Urinary bladder (tissue), 4 donors: ENCODE results near the gene AFF3. TPM values are rescaled to one million over a fixed set of nuclear protein-coding genes. Genes with fewer than 3 reads are reported as not detected.
"Not testable (repeated sequence)": the region's sequence is repeated elsewhere in the genome, so short reads cannot be mapped to it uniquely, and the experiment has no call there.

ENCODE experiments used
- DNase-seq: peaks from one replicate; pipeline ENCODE4 v3.0.0-alpha.2; 2015; ENCODE audit errors: extremely low spot score
- H3K27ac ChIP-seq: one replicate; pipeline ENCODE4 v1.5.1; 2013; ENCODE audit warnings: low read depth, mild to moderate bottlenecking, moderate library complexity
- H3K36me3 ChIP-seq: one replicate; pipeline ENCODE4 v1.6.1; 2013; ENCODE audit warnings: mild to moderate bottlenecking, moderate library complexity; ENCODE audit not compliant: insufficient read depth
- H3K4me1 ChIP-seq: one replicate; pipeline ENCODE4 v1.6.1; 2013; ENCODE audit warnings: mild to moderate bottlenecking, moderate library complexity; ENCODE audit not compliant: insufficient read depth
- H3K4me3 ChIP-seq: one replicate; pipeline ENCODE4 v1.5.1; 2013; ENCODE audit warnings: low read depth, low read length
- WGBS: extraction: QIAGEN DNeasy Blood & Tissue Kit; methylation state at CpG from one replicate; pipeline ENCODE4 v1.1.7; 2013; 5-methylcytosine and 5-hydroxymethylcytosine counted together
- polyA plus RNA-seq: library from polyadenylated mRNA; stranded (reverse); fragments of 200-250 nt; gene quantifications from one replicate; pipeline ENCODE4 v1.2.3, GENCODE V29; 2013
- total RNA-seq: library from RNA; depleted of rRNA; stranded (reverse); fragments of >200 nt; gene quantifications from one replicate; pipeline ENCODE4 v1.2.3, GENCODE V29; 2014
- donor health status: healthy with polysubstance abuse.
- donor health status: healthy.

The AFF3 gene
- total and polyA plus RNA-seq, 2 donors, result 15.1 to 43.5 TPM

DNA sequence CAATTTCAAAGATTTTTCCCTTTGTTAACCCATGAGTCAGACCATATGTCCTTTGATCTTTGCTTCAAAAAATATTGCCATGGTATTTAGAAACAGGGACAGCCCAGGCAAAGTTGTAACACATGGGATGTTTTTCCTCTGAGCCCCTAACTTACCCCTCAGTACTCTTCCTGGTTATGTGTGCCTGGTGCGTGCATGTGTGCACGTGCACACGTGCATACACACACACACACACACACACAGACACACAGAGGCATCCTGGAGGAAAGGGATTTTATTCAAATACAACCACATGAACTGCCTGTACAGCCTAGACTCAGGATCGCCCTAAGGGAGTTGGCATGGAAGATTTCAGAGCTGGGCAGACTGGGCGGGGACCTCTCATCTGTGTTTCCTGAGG is 5.1 kb downstream of the AFF3 start:
- 89% methylated on average over 5 of the region's 5 CpGs for WGBS
- no peaks in the 10 kb centered on the region for H3K36me3 ChIP-seq
- H3K4me3 ChIP-seq, result no peak overlapping the region
- no peak overlapping the region for H3K27ac ChIP-seq
- H3K4me1 ChIP-seq, result no peaks in the 10 kb centered on the region
- no peak for DNase-seq

DNA sequence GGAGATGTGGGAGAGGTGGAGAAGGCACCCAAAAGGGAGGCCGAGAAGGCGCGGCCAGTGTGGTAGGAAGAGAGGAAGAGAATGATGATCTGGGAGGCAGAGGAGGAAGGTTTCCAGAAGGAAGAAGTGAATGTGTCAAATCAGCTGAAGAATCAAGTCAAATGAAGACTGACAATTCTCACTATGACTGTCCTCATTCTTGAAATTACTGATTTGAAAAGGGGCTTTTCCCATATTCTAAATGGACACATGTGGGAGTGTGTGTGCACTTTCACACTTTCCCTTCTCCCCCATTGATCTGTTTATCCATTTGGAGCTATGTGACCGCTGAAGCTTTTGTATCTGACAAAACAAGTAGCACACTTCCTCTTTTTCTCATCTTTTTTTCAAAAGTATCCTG is 6.1 kb downstream of the AFF3 start:
- 92% methylated on average over 4 of the region's 4 CpGs for WGBS
- Histone ChIP-seq H3K27ac (no peak overlapping the region), H3K4me3 (no peak overlapping the region), H3K4me1 (no peaks in the 10 kb centered on the region), H3K36me3 (no peaks in the 10 kb centered on the region)
- no peak for DNase-seq

DNA sequence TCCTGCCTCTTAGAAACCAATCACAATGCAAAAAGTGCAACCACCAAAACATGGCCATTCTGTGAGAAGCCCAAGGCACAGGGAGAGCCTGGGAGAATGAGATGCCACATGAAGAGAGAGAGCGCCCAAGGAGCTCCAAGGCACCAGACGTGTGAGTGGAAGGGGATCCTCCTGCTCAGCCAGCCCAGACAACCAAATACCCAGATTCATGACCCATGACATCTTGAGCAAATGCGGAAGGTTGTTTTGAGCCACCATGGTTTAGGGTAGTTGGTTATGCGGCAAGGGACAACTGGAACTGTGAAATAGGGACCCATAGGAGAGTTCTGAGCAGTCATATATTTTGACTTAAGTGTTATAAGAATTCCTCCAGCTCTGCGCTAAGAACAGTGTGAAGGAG is 7.0 kb downstream of the AFF3 start:
- DNase-seq, result no peak
- 96% methylated on average over 5 of the region's 5 CpGs for WGBS
- Histone ChIP-seq H3K4me1 (no peaks in the 10 kb centered on the region), H3K4me3 (no peak overlapping the region), H3K36me3 (no peaks in the 10 kb centered on the region), H3K27ac (no peak overlapping the region)

- DNase-seq, result no peak
- WGBS, result 70% methylated on average over 5 of the region's 5 CpGs
- no peaks in the 10 kb centered on the region for H3K4me1 ChIP-seq
- H3K27ac ChIP-seq, result no peak overlapping the region
- no peak overlapping the region for H3K4me3 ChIP-seq
- no peaks in the 10 kb centered on the region for H3K36me3 ChIP-seq
These were observed 11.6 kb downstream of the AFF3 start for GRCh38 chr2:100130595-100131391.

GRCh38 chr2:100126897-100127401 is 15.4 kb downstream of the AFF3 start:
- Histone ChIP-seq H3K27ac (no peak overlapping the region), H3K4me1 (no peaks in the 10 kb centered on the region), H3K36me3 (no peaks in the 10 kb centered on the region), H3K4me3 (no peak overlapping the region)
- WGBS, result 89% methylated on average over 4 of the region's 4 CpGs
- no peak for DNase-seq

GRCh38 chr2:100126201-100126600 is 16.2 kb downstream of the AFF3 start:
- H3K27ac ChIP-seq, result no peak overlapping the region
- no peaks in the 10 kb centered on the region for H3K4me1 ChIP-seq
- DNase-seq, result no peak
- H3K36me3 ChIP-seq, result no peaks in the 10 kb centered on the region
- H3K4me3 ChIP-seq, result no peak overlapping the region
- WGBS, result 30% methylated on average over 8 of the region's 8 CpGs

DNA sequence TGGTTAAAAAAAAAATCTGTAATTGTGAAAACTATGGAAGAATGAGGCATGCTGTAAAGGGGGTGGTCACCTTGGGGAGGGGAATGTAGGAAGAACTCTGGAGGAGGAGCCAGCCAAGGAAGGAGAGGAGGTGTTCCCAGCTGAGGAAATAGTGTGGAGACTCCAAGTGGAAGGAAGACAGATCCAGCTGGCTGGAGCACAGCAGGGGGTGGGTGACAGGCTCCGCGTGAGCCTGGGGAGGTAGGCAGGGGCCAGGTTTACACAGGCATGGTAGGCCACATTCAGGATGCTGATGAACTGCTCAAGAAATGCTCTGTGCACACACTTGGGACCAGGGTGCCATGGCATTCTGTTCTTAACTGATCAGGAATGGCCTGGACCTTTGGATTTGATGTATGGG is 16.8 kb downstream of the AFF3 start:
- 45% methylated on average over 2 of the region's 2 CpGs for WGBS
- no peaks in the 10 kb centered on the region for H3K4me1 ChIP-seq
- no peak overlapping the region for H3K27ac ChIP-seq
- no peak for DNase-seq
- H3K4me3 ChIP-seq, result no peak overlapping the region
- no peaks in the 10 kb centered on the region for H3K36me3 ChIP-seq

- H3K36me3 ChIP-seq, result no peaks in the 10 kb centered on the region
- no peak for DNase-seq
- 93% methylated on average over 1 of the region's 1 CpG for WGBS
- no peaks in the 10 kb centered on the region for H3K4me1 ChIP-seq
- no peak overlapping the region for H3K4me3 ChIP-seq
- H3K27ac ChIP-seq, result no peak overlapping the region
These were observed 17.6 kb downstream of the AFF3 start for GRCh38 chr2:100124761-100125160.

DNA sequence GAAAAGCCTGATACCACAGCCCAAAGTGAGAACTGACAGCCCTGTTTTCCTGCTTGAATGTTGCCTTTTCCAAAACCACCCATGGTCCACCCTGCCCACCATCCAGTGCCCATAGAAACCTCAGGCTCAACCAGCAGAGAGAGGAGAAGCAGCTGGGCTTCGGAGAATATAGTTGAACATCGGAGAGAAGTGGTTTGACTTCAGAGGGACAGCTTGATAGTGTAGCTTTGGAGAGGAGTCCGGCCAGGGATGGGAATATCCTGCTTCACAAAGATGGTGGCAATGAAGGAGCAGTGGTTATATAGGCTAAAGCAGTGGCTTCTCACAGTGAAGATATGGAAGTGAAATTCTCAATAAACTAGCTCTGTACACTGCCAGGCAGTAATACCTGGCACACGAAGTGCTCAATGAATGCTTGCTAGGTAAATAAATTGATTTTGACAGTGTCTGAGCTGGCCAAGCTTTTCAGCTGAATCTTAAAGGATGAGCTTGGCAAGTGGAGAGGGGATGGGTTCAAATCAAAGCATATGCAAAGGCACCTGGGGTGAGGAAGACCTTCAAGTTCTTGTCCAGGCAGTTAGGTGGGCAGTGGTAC is 21.2 kb downstream of the AFF3 start:
- H3K36me3 ChIP-seq, result no peaks in the 10 kb centered on the region
- H3K4me1 ChIP-seq, result no peaks in the 10 kb centered on the region
- WGBS, result 93% methylated on average over 4 of the region's 4 CpGs
- H3K4me3 ChIP-seq, result no peak overlapping the region
- H3K27ac ChIP-seq, result no peak overlapping the region
- no peak for DNase-seq

DNA sequence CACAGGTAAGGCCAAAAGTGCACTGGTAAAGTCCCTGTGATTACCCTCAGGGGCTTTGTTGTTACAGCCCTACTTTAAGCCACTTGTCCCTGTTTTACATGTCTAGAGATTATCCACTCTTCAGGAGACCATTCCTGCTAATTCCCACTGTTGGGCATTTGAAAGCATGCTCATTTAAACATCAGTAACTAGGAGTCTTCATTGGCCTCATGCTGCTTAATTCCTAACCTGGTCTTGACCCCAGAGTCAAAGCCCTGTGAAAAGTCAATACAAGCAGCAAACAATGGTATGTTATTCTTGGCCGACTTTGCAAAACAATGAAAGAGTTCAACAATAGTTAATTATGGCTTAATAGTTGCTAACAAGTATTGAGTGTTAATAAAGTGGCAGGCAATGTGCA is 23.2 kb downstream of the AFF3 start:
- Histone ChIP-seq H3K4me1 (no peaks in the 10 kb centered on the region), H3K27ac (no peak overlapping the region), H3K36me3 (no peaks in the 10 kb centered on the region), H3K4me3 (no peak overlapping the region)
- 43% methylated on average over 1 of the region's 1 CpG for WGBS
- no peak for DNase-seq

- Histone ChIP-seq H3K4me3 (no peak overlapping the region), H3K4me1 (no peaks in the 10 kb centered on the region), H3K36me3 (no peaks in the 10 kb centered on the region), H3K27ac (no peak overlapping the region)
- WGBS, result 78% methylated on average over 2 of the region's 2 CpGs
- DNase-seq, result no peak
These were observed 28.4 kb downstream of the AFF3 start for GRCh38 chr2:100113990-100114433.

- Histone ChIP-seq H3K36me3 (no peaks in the 10 kb centered on the region), H3K4me1 (peaks cover 1% of the 10 kb centered on the region), H3K4me3 (no peak overlapping the region), H3K27ac (no peak overlapping the region)
- WGBS, result 79% methylated on average over 2 of the region's 2 CpGs
- DNase-seq, result no peak
These were observed 31.8 kb downstream of the AFF3 start for GRCh38 chr2:100110614-100111000.

- no peak for DNase-seq
- H3K27ac ChIP-seq, result no peak overlapping the region
- 79% methylated on average over 6 of the region's 6 CpGs for WGBS
- H3K36me3 ChIP-seq, result no peaks in the 10 kb centered on the region
- H3K4me3 ChIP-seq, result no peak overlapping the region
- peaks cover 1% of the 10 kb centered on the region for H3K4me1 ChIP-seq
These were observed 32.3 kb downstream of the AFF3 start for GRCh38 chr2:100109986-100110613.

- H3K27ac ChIP-seq, H3K4me1 ChIP-seq, DNase-seq, H3K36me3 ChIP-seq, H3K4me3 ChIP-seq: not testable (repeated sequence)
- WGBS, result 56% methylated on average over 3 of the region's 3 CpGs
These were observed 33.8 kb downstream of the AFF3 start for GRCh38 chr2:100108648-100109020.
